Measurements from ENCODE around the gene FBXO31.
A peak's percentile ranks its signal among the peaks of the same experiment; 100 is the strongest.

FBXO31 gene

DNA sequence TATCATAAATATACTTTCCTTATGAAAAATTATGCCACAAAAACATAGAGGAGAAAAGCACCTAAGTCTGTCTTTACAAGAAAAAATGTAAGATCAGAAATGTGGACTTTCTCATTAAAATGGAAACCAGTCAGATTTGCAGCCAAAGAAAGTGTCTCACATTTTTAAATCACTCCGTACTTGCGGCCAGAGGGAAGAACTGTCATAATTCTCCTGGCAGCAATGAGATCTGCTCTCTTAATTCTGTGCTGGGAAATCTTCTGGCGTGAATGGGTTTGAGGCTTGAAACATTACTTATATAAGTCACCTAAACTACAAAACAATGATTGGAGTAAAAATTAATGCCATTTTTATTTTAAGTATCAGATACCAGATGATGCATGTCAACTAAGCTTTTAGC, 77.1 kb downstream of the FBXO31 start:
- DNase-seq, result no peak

DNA sequence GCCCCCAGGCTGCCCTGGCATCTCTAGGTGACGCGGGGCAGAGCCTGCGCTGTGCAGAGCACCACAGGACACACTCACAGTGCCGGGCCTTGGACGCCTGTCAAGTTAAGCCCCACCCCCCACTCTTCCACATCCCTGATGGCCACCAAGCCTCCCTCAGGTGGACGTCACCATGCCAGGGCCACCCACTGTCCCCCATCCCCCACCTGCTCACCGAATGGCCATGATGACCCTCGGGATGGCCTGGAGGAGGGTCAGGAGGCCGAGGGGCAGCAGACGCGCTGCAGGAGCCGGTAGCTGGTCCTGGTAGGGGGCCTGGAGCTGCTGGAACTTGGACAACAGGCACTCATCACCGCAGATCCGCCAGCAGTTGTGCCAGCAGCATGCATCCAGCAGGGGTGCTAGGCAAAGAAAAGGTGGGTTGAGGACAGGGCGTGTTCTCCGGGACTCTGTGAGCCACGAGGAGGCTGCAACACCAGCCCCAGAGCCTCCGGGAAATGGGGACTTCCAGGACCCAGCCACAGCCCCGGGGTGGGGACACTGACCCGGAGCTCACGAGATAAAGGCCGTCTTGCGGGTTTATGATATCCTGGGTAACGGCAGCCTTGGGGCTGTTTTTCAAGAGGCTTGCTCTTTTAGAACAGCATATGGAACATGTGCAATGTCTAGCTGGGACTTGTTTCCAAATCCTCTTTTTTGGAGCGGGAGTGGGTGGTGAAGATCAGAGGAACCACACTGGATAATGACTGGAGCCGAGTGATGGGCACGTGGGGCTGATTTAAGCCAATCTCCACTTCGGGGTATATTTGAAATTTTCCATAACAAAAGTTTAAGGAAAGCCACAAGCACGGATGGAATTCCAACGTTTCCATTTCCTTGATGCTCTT, 77.8 kb downstream of the FBXO31 start:
- peak; percentile 92 for DNase-seq

DNA sequence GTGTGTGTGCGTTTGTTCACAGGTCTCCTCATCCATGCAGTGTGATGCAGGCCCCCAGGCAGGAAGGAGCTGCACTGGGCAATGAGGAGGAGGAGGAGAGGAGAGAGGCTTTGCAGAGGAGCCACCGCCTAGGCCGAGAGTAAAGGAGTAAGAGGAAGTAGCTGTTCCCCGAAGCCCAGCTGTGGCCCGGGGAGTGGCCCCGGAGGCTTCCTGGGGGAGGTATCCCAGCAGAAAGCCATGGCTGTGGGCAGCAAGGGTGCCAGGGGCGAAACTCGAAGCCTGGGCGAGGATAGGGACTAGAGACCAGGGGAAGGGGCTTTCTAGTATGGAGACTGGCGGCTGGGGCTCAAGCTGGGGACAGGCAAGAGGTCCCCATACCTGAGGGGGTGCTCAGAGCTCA, 78.6 kb downstream of the FBXO31 start:
- peak; percentile 47 for DNase-seq

DNA sequence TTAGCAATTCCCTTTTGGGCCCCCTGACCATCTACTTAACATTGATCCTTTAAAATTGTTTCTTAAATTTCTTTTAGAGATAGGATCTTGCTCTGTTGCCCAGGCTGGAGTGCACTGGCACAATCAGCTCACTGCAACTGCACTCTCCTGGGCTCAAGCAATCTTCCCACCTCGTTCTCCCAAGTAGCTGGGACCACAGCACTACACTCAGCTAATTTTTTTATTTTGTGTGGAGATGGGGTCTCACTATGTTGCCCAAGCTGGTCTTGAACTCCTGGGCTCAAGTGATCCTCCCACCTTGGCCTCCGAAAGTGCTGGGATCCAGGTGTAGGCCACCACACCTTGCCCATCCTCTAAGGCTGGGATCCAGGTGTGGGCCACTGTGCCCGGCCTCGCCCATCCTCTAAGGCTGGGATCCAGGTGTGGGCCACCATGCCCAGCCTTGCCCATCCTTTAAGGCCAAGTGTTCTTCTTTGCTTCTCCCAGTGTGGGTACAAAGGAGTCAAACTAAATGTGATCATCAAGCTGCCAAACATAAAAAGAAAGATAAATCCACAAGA, 79.5 kb downstream of the FBXO31 start:
- no peak for DNase-seq

DNA sequence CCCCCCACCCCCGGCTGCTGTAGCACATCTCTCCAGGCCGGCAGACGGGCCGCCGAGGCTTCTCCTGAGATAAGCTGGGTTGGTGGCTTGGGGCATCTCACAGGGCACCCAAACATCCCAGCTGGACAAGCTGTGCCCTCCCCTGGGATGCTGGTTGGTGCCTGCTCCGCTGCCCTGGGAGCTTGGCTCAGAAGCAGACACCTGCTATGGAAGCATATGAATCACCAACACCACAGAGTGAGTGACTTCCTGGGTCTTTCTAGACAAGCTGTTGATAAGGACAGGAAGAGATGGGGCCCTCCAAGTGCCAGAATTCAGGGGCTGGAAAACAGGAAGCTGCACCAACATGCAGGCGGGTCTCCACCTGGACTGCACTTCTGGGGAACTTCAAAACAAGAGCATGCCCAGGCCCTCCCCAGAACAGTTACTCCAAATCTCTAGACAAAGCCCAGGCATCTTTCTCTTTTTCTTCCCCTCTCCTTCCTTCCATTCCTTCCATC, 80.1 kb downstream of the FBXO31 start:
- peak; percentile 28 for DNase-seq

DNA sequence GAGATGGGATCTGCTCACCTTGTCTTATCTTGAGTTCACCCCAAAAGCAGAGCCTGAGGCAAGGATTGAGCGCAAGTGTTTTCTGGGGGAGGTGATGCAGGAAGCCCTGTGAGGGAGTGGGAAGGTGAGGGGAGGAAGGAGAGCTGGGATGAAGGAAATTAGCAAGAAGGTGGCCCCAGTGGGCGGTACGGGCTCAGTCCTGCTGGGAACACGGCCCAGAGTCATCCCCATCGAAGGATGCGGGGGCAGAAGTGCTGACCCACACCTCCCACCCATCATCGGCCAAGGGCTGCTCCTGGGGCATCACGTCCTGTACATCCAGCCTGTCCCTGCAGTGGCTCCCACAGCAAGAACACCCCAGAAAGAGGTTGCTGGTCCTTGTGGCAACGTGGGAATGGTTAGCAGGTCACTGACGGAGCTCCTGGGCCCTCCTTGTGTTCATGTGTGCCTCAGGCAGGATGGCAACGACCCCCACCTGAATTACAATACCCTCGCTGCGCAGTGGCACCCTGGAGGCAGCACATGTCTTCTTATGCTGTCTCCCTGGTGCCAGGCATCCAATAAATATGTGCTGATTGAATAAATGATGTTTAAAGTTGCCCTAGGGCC, 84.6 kb downstream of the FBXO31 start:
- DNase-seq, result no peak

DNA sequence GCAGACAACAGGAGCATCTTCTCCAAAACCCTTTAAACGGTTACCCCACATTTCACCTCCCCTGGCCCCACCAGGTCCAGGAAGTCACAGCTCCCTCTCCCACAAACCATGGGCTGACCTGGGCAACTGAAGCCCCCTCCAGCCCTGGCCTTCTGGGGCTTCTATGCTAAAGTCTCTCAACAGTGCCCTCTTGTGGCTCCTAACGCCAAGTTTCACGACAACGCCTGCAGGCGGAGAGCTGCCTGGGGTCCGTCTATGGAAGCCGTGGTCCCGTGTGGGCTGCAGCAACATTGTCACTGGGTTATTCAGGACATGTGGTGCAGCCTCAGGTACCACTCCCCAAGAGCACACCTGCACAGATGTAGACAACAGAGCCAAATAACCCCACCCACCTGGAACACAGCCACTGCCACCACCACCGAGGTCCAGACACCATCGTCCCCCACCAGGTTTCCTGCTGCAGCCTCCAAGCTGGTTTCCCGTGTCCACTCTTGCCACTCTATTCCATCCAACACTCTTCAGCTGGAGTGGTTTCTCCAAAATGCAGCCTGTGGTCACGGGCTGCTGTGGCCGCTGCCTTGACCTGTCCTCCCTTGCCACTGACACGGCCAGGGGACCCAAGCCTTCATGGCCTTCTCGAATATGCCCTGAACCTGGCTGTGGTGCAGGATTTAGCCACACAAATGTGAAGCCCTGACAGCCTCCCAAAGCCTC, 85.5 kb downstream of the FBXO31 start:
- peak; percentile 53 for DNase-seq

DNA sequence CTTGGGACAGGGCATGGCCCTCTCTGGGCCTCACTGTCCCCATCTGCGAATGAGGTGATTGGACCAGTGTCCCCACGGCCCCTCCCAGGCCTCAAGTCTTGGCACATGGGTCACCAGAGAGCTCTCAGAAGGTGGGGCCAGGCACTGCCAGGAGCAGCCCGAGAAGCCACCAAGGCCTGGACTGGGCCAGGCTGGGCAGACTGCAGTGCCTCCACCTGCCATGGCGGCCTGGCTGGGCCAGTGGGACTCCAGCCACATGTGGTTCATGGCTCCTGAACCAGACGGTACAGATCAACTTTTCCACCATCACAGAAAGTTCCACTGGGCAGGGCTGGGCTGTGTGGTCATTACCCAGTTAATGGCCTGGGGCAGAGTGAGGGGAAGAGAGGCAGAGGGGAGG, 86.2 kb downstream of the FBXO31 start:
- DNase-seq, result no peak

DNA sequence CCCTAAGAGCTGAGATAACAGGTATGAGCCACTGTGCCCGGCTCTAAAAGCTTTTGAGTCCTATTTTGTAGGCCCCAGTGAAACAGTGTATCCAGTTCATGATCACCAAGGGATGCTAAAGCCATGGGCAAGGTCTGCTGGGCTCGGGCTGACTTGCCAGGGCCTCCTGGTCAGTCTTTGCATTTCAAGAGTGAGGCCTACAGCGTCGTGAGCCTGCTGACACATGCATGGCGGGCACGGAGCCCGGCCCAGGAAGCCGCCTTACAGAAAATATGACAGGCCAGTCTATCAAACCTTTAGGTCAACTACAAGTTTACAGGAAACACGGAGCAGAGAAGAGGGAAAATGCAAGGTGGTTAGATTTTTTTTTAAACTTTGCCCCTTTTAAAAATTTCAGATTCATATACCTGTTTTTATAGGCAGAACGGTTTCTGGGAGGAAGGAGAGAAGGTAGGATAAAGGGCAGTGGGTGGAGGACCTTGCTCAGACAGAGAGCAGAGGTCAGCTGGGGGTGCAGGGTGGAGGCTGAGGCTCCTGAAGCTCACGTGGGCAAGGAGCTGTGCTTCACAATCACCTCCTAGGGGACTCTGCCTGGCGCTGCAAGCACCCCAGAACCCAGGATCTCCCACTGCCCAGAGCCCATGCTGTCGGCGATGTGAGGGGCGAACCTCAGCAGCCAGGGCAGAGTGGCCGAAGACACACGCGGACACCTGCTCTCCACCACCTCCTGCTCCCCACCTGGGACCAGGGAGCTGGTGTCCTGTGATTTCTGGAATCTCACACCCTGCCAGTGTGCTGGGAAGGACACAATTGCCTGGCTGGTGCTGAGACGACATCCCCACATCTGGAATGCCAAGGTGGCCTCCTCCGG, 87.7 kb downstream of the FBXO31 start:
- DNase-seq, result no peak

DNA sequence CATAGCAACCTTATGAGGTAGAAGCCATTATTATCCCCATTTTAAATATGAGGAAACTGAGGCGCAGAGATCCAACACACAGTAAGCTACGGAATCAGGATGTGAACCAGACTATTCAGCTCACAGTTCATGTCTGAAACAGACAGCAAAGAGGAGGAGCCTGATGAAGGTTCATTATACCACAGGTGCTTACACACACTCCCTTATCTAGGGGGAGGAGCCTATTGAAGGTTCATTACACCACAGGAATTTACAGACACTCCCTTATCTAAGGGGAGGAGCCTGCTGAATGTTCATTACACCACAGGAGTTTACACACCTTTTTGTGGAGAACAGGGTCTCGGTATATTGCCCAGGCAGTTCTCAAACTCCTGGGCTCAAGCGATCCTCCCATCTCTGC, 88.3 kb downstream of the FBXO31 start:
- DNase-seq, result peak; percentile 79

DNA sequence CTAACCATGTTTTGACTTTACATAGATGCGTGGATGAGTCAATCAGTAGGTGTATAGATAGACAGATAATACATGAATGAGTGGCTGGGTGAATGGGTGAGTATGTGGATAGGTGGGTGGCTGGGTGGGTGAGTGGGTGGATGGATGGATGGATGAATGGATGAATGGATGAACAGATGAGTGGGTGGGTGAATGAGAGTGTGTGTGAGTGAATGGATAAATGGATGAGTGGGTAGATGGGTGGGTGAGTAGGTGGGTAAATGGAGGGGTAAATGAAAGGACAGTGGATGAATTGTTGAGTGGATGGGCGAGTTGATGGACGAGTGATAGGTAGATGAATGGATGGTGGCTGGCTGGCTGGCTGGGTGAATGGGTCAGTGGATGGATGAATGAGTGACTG, 89.6 kb downstream of the FBXO31 start:
- DNase-seq, result no peak

DNA sequence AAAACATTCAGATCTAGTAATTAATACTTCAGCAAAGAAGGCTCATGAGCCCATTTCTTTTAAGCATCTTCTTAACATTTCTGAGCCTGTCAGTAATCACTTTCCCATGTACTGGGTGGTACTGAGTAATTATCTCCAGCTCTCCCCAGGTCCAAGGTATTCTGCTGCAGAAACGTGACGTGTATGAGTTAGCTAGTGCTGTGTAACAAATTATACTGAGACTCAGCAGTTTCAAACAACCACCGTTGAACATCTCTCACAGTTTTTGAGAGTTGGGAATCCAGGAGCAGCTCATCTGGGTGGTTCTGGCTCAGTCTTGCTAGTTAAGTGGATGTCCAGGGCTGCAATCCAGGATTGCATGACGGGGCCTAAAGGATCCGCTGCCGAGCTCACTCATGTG, 91.6 kb downstream of the FBXO31 start:
- no peak for DNase-seq

DNA sequence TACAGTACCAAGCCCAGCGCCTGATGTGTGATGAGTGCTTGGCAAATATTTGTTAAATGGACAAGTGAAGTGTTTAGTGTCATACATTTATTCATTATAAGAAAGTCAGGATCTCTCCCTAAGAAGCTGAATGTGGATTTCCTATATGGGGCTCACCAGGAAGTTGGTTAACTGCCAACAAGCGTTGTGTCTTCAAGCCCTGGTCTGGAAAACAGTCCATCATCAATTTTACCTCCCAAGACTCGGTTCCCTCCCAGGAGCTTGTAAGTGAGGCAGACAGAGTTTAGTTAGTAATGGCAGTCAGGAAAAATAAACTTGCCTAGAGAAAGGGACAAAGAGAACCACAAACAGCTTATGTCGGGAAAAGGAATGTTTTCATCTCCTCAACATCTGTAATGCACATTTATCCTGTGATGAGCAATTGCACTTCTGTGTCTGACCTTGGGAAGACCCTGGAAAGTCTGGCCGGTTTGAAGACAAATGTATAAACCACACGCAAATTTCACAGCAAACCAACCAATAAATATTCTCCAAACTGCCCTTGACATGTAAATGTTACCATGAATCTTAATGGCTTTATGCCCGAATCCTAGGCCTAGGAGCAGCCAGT, 94.7 kb downstream of the FBXO31 start:
- DNase-seq, result no peak

DNA sequence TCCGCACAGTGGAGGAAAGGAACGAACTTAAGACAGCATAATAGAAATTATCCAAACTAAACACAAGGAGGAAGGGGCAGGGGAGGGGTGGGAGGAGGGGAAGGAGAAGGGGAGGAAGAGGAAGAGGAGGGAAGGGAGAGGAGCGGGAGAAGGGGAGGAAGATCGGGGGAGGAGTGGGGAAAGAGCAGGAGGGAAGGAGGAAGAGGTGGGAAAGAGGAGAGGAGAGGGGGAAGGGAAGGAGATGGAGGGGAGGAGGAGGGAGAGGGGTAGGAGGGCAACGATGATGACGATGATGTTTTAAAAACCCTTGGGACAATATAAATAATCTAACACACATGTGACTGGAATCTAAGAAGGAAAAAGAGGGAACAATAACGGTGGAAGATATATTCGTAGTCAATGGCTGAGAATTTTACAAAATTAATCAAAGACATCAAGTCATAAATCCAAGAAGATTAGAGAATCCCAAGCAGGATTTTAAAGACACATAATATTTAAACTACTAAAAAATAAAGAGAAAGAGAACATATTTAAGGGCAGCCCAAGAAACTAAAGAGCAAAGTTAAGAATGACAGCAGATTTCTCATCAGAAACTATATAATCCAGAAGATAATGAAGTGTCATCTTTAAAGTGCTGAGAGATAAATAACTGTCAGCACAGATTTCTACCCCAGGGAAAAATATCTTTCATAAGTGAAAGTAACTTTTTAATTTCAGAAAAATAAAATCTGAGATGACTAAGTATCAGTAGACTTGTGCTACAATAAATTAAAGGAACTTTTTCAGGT, 96.5 kb downstream of the FBXO31 start:
- no peak for DNase-seq

DNA sequence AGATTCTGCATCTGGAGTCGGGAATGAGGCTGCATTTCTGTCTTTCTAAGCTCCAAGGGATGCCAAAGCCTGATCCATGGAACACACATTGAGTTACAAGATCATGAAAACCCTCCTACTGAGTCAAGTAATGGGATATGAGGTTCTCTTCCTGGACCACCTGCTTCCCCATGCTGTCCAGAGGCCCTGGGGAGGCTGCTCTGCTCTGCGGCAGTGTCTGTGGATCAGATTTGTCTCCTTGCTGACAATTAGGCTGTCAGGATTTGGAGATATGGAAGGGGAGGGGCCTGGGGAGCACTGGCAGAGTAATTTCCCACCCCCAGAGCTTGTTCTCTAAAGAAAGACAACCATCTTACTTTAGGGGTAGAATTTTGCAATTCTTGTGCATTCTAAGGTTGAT, 99.4 kb downstream of the FBXO31 start:
- DNase-seq, result no peak

DNA sequence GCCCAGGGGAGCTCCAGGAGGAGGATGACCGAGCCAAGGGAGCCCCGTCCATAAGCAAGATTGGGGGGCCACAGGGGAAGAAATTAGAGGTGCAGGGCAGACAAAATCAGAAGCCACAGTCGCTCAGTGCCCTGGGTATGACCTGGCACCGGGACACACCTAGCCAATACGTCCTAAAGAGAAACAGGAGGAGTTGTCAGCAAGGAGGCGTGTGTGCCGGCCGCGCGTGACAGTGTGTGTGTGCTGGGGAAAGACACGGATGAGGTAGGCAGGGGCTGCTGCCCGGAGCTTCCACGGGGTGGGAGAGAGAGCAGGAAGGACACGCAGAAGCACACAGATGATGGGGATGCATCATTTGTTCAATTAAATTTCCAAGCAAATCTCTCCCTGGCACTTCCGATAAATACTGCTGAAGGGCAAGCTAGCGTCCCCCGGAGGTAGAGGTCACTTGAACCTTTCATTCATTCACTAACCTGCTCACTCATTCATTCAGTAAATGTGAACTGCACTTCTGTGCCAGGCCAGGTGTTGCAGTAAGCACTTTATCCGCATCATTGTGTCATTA, 104.4 kb downstream of the FBXO31 start:
- no peak for DNase-seq

DNA sequence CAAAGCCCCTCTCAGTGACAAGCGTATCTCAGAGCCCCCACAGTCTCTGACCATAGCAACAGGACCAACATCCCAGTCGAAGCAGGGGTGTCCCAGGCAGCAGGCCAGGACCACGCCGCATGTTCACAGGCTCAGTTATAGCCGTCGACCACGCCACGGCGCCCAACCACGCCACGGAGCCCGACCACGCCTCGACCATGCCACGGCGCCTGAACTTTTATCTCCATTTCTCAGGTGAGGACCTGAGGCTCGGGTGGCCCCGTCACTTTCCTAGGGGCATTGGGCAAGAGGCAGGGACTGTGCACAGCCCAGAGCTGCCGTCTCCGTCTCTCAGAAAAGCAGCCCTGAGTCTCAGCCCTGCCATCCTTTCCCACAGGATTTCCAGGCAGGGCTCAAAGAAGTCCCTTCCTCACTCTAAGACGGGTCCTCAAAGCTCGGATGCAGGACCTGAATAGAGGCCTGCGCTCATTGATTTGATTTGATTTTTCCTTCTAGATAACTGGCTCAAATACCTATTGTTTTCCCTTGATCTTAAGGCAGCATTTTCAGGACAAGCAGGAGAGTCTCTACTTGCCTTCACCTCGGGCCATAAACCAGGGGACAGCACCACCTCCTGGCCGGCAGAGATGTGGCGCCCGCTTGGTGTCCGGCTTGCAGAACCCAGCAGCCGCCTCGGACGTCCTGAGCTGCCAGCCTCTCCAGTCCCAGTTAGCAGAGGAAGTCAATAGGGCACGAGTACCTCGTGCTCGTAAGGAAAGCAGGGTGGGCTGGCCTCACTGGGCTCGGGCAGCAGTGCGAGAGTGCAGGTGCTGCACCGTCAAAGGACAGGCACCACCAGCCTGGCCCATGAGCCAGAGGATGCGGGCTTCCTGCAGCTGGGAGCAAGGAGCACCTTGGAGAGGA, 105.1 kb downstream of the FBXO31 start:
- peak; percentile 56 for DNase-seq

Measured in hematopoietic multipotent progenitor cell treated with erythropoietin and hydrocortisone succinate and interleukin-3 and kit ligand, for 8 days (in vitro differentiated cells).